Measurements from ENCODE around the gene CDCA3.

DNA sequence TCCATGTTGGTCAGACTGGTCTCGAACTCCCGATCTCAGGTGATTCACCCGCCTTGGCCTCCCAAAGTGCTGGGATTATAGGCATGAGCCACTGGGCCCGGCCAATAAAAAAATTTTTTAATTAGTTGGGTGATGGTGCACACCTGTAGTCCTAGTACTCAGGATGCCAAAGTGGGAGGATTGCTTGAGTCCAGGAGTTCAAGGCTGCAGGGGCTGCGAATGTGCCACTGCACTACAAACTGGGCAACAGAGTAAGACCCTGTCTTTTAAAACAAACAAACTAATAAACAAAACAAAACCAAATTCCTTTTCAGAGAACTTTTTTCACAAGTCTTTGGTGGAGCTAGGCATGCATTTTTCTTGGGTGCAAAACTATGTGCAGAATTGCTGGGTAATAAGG is 32.2 kb upstream of the CDCA3 start:
- TF ChIP-seq, protein P1, sequence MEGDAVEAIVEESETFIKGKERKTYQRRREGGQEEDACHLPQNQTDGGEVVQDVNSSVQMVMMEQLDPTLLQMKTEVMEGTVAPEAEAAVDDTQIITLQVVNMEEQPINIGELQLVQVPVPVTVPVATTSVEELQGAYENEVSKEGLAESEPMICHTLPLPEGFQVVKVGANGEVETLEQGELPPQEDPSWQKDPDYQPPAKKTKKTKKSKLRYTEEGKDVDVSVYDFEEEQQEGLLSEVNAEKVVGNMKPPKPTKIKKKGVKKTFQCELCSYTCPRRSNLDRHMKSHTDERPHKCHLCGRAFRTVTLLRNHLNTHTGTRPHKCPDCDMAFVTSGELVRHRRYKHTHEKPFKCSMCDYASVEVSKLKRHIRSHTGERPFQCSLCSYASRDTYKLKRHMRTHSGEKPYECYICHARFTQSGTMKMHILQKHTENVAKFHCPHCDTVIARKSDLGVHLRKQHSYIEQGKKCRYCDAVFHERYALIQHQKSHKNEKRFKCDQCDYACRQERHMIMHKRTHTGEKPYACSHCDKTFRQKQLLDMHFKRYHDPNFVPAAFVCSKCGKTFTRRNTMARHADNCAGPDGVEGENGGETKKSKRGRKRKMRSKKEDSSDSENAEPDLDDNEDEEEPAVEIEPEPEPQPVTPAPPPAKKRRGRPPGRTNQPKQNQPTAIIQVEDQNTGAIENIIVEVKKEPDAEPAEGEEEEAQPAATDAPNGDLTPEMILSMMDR (IDR thresholded peaks at IDR 0.05): no peak
- no peak for TF ChIP-seq POLR2A (IDR thresholded peaks at IDR 0.05)

Measured in esophagus squamous epithelium (tissue), 4 donors.